ENCODE measurements around the gene HBG2.
"Not testable (repeated sequence)": the region's sequence is repeated elsewhere in the genome, so short reads cannot be mapped to it uniquely, and the experiment has no call there.

HBG2 gene

GRCh38 chr11:5253440-5253839 lies 1.1 kb downstream of the HBG2 start:
- in situ Hi-C loops (cut with HindIII; ENCODE audit: low pct_ligation_motif_present, low pct_unique_long_range_greater_than_20kb, low sequenced_read_pairs); DNase-seq: not testable (repeated sequence)

GRCh38 chr11:5252919-5253265 lies 1.7 kb downstream of the HBG2 start:
- DNase-seq, result no peak
- in situ Hi-C loops (cut with HindIII; ENCODE audit: low pct_ligation_motif_present, low pct_unique_long_range_greater_than_20kb, low sequenced_read_pairs), result no loop called here

GRCh38 chr11:5252192-5252918 lies 2.2 kb downstream of the HBG2 start:
- in situ Hi-C loops (cut with HindIII; ENCODE audit: low pct_ligation_motif_present, low pct_unique_long_range_greater_than_20kb, low sequenced_read_pairs), result no loop called here
- DNase-seq, result no peak

- DNase-seq, result no peak
- in situ Hi-C loops (cut with HindIII; ENCODE audit: low pct_ligation_motif_present, low pct_unique_long_range_greater_than_20kb, low sequenced_read_pairs), result no loop called here
Observed at GRCh38 chr11:5251746-5252145, 2.8 kb downstream of the HBG2 start.

- in situ Hi-C loops (cut with HindIII; ENCODE audit: low pct_ligation_motif_present, low pct_unique_long_range_greater_than_20kb, low sequenced_read_pairs), result no loop called here
Observed at GRCh38 chr11:5250543-5251204, 3.9 kb downstream of the HBG2 start.

GRCh38 chr11:5249807-5250396 lies 4.7 kb downstream of the HBG2 start, which contains the start of gene HBG1:
Gene HBG1, minus strand, starts transcription at chr11:5249857. Its CDS starts 53 bp downstream, at chr11:5249804.
- DNase-seq; in situ Hi-C loops (cut with HindIII; ENCODE audit: low pct_ligation_motif_present, low pct_unique_long_range_greater_than_20kb, low sequenced_read_pairs): not testable (repeated sequence)

More at GRCh38 chr11:5250543-5251204, 3.9 kb downstream of the HBG2 start:
- no peak for DNase-seq

GRCh38 chr11:5248498-5248897 lies 6.1 kb downstream of the HBG2 start:
- DNase-seq; in situ Hi-C loops (cut with HindIII; ENCODE audit: low pct_ligation_motif_present, low pct_unique_long_range_greater_than_20kb, low sequenced_read_pairs): not testable (repeated sequence)

DNA sequence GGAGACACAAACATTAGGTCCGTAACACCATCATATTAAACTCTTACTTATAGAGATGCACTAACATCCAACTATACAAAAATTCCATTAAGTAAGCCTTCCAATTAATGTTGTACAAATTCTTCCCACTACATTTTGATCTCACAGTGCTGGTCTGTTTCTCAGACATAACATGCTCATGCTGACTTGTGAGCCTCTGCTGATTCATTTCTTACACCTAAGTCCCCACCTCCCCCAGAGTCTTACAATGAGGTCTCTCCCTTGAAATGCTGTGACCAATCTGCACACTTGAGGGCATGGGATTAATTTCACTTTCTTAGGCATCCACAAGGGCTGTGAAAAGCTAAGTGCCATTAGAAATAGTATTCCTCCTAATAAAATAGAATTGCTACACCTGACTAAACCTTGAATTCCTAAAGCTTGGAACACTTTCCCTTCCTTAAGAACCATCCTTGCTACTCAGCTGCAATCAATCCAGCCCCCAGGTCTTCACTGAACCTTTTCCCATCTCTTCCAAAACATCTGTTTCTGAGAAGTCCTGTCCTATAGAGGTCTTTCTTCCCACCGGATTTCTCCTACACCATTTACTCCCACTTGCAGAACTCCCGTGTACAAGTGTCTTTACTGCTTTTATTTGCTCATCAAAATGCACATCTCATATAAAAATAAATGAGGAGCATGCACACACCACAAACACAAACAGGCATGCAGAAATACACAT lies 6.9 kb downstream of the HBG2 start:
- in situ Hi-C loops (cut with HindIII; ENCODE audit: low pct_ligation_motif_present, low pct_unique_long_range_greater_than_20kb, low sequenced_read_pairs), result no loop called here
- no peak for DNase-seq

GRCh38 chr11:5246772-5247471 lies 7.7 kb downstream of the HBG2 start:
- no peak for DNase-seq
- in situ Hi-C loops (cut with HindIII; ENCODE audit: low pct_ligation_motif_present, low pct_unique_long_range_greater_than_20kb, low sequenced_read_pairs), result no loop called here

DNA sequence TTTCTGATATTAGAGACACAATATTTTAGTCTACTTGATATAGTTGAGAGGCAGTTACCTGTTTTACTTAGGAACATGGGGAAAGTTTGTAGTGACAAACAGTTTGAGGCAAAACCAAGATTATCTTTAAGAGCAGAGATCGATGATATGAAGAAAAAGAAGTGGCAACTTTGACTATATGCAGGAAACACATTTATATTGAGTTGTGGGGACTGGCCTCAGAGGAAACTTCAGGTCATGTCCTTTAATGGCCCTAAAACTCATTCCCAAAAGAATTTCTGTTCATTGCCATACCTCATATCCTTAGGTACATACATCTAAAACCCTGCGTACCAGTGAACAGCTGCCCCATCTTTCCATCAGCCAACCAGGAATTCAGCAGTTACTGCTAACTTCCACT lies 9.4 kb downstream of the HBG2 start:
- no peak for DNase-seq
- in situ Hi-C loops (cut with HindIII; ENCODE audit: low pct_ligation_motif_present, low pct_unique_long_range_greater_than_20kb, low sequenced_read_pairs), result no loop called here

DNA sequence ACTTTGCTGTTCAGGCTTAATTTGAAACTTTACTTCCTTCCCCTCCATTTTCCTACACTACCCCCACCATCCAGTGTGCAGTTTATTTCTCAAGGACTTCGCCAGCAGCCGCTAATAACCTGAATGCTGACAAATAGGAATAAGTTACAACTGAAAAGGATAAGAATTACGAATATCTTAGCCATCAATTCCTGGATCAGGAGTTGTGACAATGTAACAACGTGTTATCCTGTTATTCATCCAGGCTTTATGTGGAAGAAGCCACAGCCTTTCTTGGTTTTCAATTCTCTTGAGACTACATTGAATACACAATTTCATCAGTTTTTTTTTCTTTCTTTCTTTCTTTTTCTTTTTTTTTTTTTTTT lies 10.8 kb downstream of the HBG2 start:
- no peak for DNase-seq
- in situ Hi-C loops (cut with HindIII; ENCODE audit: low pct_ligation_motif_present, low pct_unique_long_range_greater_than_20kb, low sequenced_read_pairs), result no loop called here

- DNase-seq, result no peak
- in situ Hi-C loops (cut with HindIII; ENCODE audit: low pct_ligation_motif_present, low pct_unique_long_range_greater_than_20kb, low sequenced_read_pairs), result no loop called here
Observed at GRCh38 chr11:5242933-5243815, 11.4 kb downstream of the HBG2 start.

DNA sequence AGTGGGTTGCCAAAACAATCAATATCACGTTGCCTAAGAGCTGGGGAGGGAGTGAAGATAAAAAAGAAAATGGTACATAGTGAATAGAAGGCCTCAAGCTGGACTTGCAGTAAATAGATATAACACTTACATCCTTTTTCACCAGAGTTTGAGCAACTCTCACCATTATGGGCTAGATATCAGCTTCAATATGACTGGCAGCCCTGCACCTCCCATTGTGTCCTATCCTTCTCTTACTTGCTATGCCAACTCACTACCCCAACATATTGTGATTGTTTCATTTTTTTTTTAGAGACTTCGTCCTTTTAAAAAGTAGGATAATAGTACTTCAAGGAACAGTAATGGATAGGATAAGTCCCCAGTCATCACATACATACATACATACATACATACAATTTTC lies 12.4 kb downstream of the HBG2 start:
- in situ Hi-C loops (cut with HindIII; ENCODE audit: low pct_ligation_motif_present, low pct_unique_long_range_greater_than_20kb, low sequenced_read_pairs), result no loop called here
- DNase-seq, result no peak

GRCh38 chr11:5241458-5241857 lies 13.1 kb downstream of the HBG2 start:
- in situ Hi-C loops (cut with HindIII; ENCODE audit: low pct_ligation_motif_present, low pct_unique_long_range_greater_than_20kb, low sequenced_read_pairs), result no loop called here
- no peak for DNase-seq

DNA sequence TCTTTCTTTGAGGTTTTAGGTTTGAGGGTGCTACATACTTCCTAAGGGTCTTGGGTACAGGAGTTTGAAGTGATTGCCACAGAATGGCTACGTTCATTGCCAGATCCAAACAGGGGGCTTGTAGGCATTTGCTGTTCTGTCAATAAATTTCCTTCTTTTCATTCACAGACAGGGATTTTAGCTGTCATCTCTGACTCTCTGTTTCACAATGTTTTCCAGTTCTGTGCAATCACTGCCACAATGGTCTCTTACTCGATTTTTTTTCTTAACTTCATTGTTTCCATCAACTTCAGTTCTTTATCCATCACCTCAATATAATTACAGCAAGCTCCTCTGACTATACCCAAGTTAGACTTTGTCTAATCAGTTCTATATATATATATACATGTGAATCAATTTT lies 14.1 kb downstream of the HBG2 start:
- in situ Hi-C loops (cut with HindIII; ENCODE audit: low pct_ligation_motif_present, low pct_unique_long_range_greater_than_20kb, low sequenced_read_pairs), result no loop called here
- no peak for DNase-seq

- no peak for DNase-seq
- in situ Hi-C loops (cut with HindIII; ENCODE audit: low pct_ligation_motif_present, low pct_unique_long_range_greater_than_20kb, low sequenced_read_pairs), result no loop called here
Observed at GRCh38 chr11:5240056-5240455, 14.5 kb downstream of the HBG2 start.

DNA sequence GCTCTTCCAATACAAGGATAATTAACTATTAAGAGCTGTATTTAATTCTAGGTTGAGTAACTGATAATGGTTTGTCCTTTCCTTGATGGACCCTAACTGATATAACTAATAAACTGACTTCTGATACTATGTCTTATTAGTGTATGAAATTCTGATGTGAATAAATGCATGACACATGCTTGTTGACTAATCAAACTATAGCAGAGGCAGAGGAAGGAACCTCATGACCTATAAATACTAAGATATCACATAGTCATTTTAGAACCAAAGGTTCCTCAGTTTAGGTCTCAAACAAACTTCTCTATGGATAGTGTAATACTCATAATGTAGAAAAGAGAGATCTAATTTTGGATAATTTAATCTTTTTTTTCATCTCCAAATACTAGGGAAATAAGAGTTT lies 15.5 kb downstream of the HBG2 start:
- no peak for DNase-seq
- in situ Hi-C loops (cut with HindIII; ENCODE audit: low pct_ligation_motif_present, low pct_unique_long_range_greater_than_20kb, low sequenced_read_pairs), result no loop called here

- DNase-seq, result no peak
- in situ Hi-C loops (cut with HindIII; ENCODE audit: low pct_ligation_motif_present, low pct_unique_long_range_greater_than_20kb, low sequenced_read_pairs), result no loop called here
Observed at GRCh38 chr11:5238486-5238885, 16.1 kb downstream of the HBG2 start.
